NCI-H2029 treated with DMSO at 0.1 percent for 48 hours (cell line): ENCODE measurements around the gene GMPPB.
"Not testable (repeated sequence)": the region's sequence is repeated elsewhere in the genome, so short reads cannot be mapped to it uniquely, and the experiment has no call there.

Experiments
- DNase-seq: peaks from one replicate; lab custom pipeline; 2025; lab: John Stamatoyannopoulos, UW

The GMPPB gene

GRCh38 chr3:49689908-49690624 is 33.7 kb downstream of the GMPPB start:
- DNase-seq = not testable (repeated sequence)

- no peak for DNase-seq
These were observed 34.5 kb downstream of the GMPPB start, which contains the start of the genes MST1 and RNF123 for GRCh38 chr3:49689046-49689907. TSS of gene MST1 (minus strand) at chr3:49689474. CDS start at chr3:49688691, 783 bp downstream. TSS of gene RNF123 (plus strand) at chr3:49689557. CDS start at chr3:49691166, 1,609 bp downstream.

GRCh38 chr3:49688338-49689045 is 35.3 kb downstream of the GMPPB start:
- DNase-seq = not testable (repeated sequence)

GRCh38 chr3:49687424-49687795 is 36.3 kb downstream of the GMPPB start:
- DNase-seq = not testable (repeated sequence)

GRCh38 chr3:49686769-49687423 is 36.9 kb downstream of the GMPPB start:
- DNase-seq = not testable (repeated sequence)

- not testable (repeated sequence) for DNase-seq
These were observed 37.4 kb downstream of the GMPPB start for GRCh38 chr3:49686346-49686745.

- not testable (repeated sequence) for DNase-seq
These were observed 37.9 kb downstream of the GMPPB start for GRCh38 chr3:49685846-49686245.

GRCh38 chr3:49685103-49685502 is 38.6 kb downstream of the GMPPB start:
- not testable (repeated sequence) for DNase-seq

GRCh38 chr3:49684453-49684852 is 39.3 kb downstream of the GMPPB start:
- not testable (repeated sequence) for DNase-seq

GRCh38 chr3:49683162-49683561 is 40.6 kb downstream of the GMPPB start:
- DNase-seq = no peak

GRCh38 chr3:49681543-49681942 is 42.2 kb downstream of the GMPPB start:
- DNase-seq = no peak

- DNase-seq = no peak
These were observed 42.6 kb downstream of the GMPPB start for GRCh38 chr3:49681232-49681522.

- no peak for DNase-seq
These were observed 43.1 kb downstream of the GMPPB start for GRCh38 chr3:49680493-49681231.

GRCh38 chr3:49675912-49676311 is 47.8 kb downstream of the GMPPB start:
- no peak for DNase-seq

- DNase-seq = no peak
These were observed 49.2 kb downstream of the GMPPB start for GRCh38 chr3:49674497-49674983.

- no peak for DNase-seq
These were observed 49.8 kb downstream of the GMPPB start, which contains the start of gene APEH for GRCh38 chr3:49673715-49674496. TSS of gene APEH (plus strand) at chr3:49674351. CDS start at chr3:49674402, 51 bp downstream.

- DNase-seq = no peak
These were observed 50.5 kb downstream of the GMPPB start for GRCh38 chr3:49673121-49673714.

- no peak for DNase-seq
These were observed 52.2 kb downstream of the GMPPB start for GRCh38 chr3:49671291-49672288.

GRCh38 chr3:49670940-49671290 is 52.8 kb downstream of the GMPPB start:
- DNase-seq = no peak
